Heart left ventricle (tissue), 16 donors: ENCODE results near the gene SRPX. TPM values are rescaled to one million over a fixed set of nuclear protein-coding genes. Genes with fewer than 3 reads are reported as not detected.

ENCODE experiments used
- ATAC-seq, 4 donors: fragments of 200-7000 bp; cut with Tn5 transposase; one replicate each; pipeline ENCODE4 v1.9.1; 2020 to 2022; ENCODE audit warnings: moderate library complexity in 4 of 4, mild to moderate bottlenecking in 3 of 4, moderate number of reproducible peaks in 1 of 4
- DNase-seq, 5 donors: peaks; one replicate each; pipeline ENCODE4 v3.0.0-alpha.2; 2020
- H3K27ac ChIP-seq, 12 donors: fragments of 200-600 bp; sonication (generic) in 4 of 12; one replicate each; pipeline versions ENCODE4 v1.5.0 to v1.8.0; 2016 to 2022; ENCODE audit warnings: mild to moderate bottlenecking in 2 of 12
- H3K27me3 ChIP-seq, 9 donors: fragments of 200-600 bp; sonication (generic) in 2 of 9; one replicate each; pipeline versions ENCODE4 v1.5.1 to v1.8.0; 2016 to 2022; ENCODE audit warnings: mild to moderate bottlenecking in 3 of 9
- H3K36me3 ChIP-seq, 9 donors: fragments of 200-600 bp; sonication (generic) in 2 of 9; one replicate each; pipeline versions ENCODE4 v1.5.0 to v1.8.0; 2018 to 2022; ENCODE audit warnings: mild to moderate bottlenecking in 2 of 9
- H3K4me1 ChIP-seq, 12 donors: fragments of 200-600 bp; sonication (generic) in 4 of 12; one replicate each; pipeline versions ENCODE4 v1.5.0 to v1.8.0; 2016 to 2022; ENCODE audit warnings: mild to moderate bottlenecking in 3 of 12
- H3K4me3 ChIP-seq, 12 donors: fragments of 200-600 bp; sonication (generic) in 4 of 12; one replicate each; pipeline versions ENCODE4 v1.5.0 to v1.8.0; 2017 to 2022; ENCODE audit warnings: mild to moderate bottlenecking in 9 of 12, moderate library complexity in 4 of 12
- H3K9me3 ChIP-seq, 12 donors: fragments of 200-600 bp; sonication (generic) in 4 of 12; one replicate each; pipeline versions ENCODE4 v1.5.0 to v1.8.0; 2016 to 2022; ENCODE audit warnings: mild to moderate bottlenecking in 1 of 12
- POLR2A ChIP-seq, 2 donors: fragments of 450-650 bp; IDR thresholded peaks; one replicate each; pipeline ENCODE4 v1.6.1; 2017; ENCODE audit warnings: antibody characterized with exemption in 2 of 2, mild to moderate bottlenecking in 2 of 2, moderate library complexity in 2 of 2
- WGBS, 4 donors: extraction: QIAGEN DNeasy Blood & Tissue Kit in 2 of 4; methylation state at CpG; one replicate each; pipeline versions ENCODE4 v1.1.5 to v1.1.7; 2013 to 2018; 5-methylcytosine and 5-hydroxymethylcytosine counted together
- intact Hi-C, 10 donors: fragments of 100-400 bp; cut with DNase I; formaldehyde crosslinking; loops; one replicate each; pipeline versions ENCODE4 v1.11.1 to v1.14.2; 2022
- polyA plus RNA-seq, 2 donors: library from polyadenylated mRNA; stranded (reverse); fragments of 200-250 nt; gene quantifications; one replicate each; pipeline ENCODE4 v1.2.3, GENCODE V29; 2013
- total RNA-seq, 9 donors: library from RNA; depleted of rRNA in 2 of 9; stranded (reverse); fragments of >200 nt in 2 of 9; fragmentation: NEBNext Ultra II Directional in 3 of 9; extraction: Animal tissue kit (Norgen Biotek cat#: 25700) in 3 of 9; gene quantifications; one replicate each; pipeline versions ENCODE4 v1.1.0 to v1.2.4, GENCODE V29; 2016 to 2023
- TF ChIP-seq, protein P1 (sequence below), 12 donors: fragments of 200-600 bp; sonication (generic) in 4 of 12; IDR thresholded peaks; one replicate each; pipeline versions ENCODE4 v1.5.0 to v1.8.0; 2018 to 2022; ENCODE audit warnings: antibody characterized with exemption in 12 of 12, mild to moderate bottlenecking in 5 of 12
- donor health status: ischemic (EF 13 %, LVEDD 7.1; RV severe dilation, severe dysfunction).
- donor health status: healthy with polysubstance abuse.
- donor health status: DM: no; HTN: yes; CAD: no.
- donor health status: DM: no; HTN: no; CAD: no.
- donor health status: ischemic (EF 25% LVEDD 6.9; RV normal size, moderate dysfunction).
- donor health status: ischemic (EF 25% LVEDD 5.7; RV mildly dilated, moderate dysfunction).
- donor health status: healthy.
- donor health status: DM: yes; HTN: yes; CAD: no.
- donor health status: ischemic (EF 35%, LVEDD 5.7; RV mildly dilated, moderate dysfunction).
- donor health status: nonischemic (EF 11% LVEDD 7.7; RV severe dilation, severe dysfunction).
- donor health status: DM: yes; HTN: yes; CAD: no.
- donor health status: PGD.
- donor health status: ischemic (EF 29% LVEDD 5.4; RV normal size, mild dysfunction).
- donor health status: nonischemic (EF 23%, LVEDD 6.1; RV moderate dilation, normal function).

The SRPX gene
- total and polyA plus RNA-seq, 11 donors, result 38.2 to 137 (median 53.8) TPM

- H3K4me1 ChIP-seq, result peaks cover 0 to 16% (median 0%) of the 10 kb centered on the region in 12 donors
- intact Hi-C loops, result no loop called here
- TF ChIP-seq, protein P1, sequence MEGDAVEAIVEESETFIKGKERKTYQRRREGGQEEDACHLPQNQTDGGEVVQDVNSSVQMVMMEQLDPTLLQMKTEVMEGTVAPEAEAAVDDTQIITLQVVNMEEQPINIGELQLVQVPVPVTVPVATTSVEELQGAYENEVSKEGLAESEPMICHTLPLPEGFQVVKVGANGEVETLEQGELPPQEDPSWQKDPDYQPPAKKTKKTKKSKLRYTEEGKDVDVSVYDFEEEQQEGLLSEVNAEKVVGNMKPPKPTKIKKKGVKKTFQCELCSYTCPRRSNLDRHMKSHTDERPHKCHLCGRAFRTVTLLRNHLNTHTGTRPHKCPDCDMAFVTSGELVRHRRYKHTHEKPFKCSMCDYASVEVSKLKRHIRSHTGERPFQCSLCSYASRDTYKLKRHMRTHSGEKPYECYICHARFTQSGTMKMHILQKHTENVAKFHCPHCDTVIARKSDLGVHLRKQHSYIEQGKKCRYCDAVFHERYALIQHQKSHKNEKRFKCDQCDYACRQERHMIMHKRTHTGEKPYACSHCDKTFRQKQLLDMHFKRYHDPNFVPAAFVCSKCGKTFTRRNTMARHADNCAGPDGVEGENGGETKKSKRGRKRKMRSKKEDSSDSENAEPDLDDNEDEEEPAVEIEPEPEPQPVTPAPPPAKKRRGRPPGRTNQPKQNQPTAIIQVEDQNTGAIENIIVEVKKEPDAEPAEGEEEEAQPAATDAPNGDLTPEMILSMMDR (IDR thresholded peaks at IDR 0.05), result no peak
- no peak for TF ChIP-seq POLR2A (IDR thresholded peaks at IDR 0.05)
Observed at GRCh38 chrX:38206542-38206941, 14.1 kb downstream of the SRPX start.

GRCh38 chrX:38206036-38206435 is 14.6 kb downstream of the SRPX start:
- no peak for TF ChIP-seq POLR2A (IDR thresholded peaks at IDR 0.05)
- TF ChIP-seq, protein P1 (IDR thresholded peaks at IDR 0.05), result no peak
- ATAC-seq (peak in 3 of 4 donors; percentile 20 to 39 (median 33)), DNase-seq (peak in 1 of 5 donors; percentile 32)
- H3K4me3 ChIP-seq, result no peak overlapping the region
- H3K27ac ChIP-seq, result no peak overlapping the region
- intact Hi-C loops, result no loop called here
- peaks cover 0 to 7% (median 0%) of the 10 kb centered on the region in 12 donors for H3K9me3 ChIP-seq
- peaks cover 0 to 14% (median 0%) of the 10 kb centered on the region in 9 donors for H3K27me3 ChIP-seq
- no peaks in the 10 kb centered on the region for H3K36me3 ChIP-seq
- WGBS, 4 donors, result 56 to 67% (median 62%) methylated on average over 5 of the region's 5 CpGs
- H3K4me1 ChIP-seq, result peaks cover 0 to 12% (median 0%) of the 10 kb centered on the region in 12 donors

More at GRCh38 chrX:38206542-38206941, 14.1 kb downstream of the SRPX start:
- WGBS, 4 donors, result 57 to 87% (median 73%) methylated on average over 3 of the region's 3 CpGs
- H3K27ac ChIP-seq, result no peak overlapping the region
- H3K27me3 ChIP-seq, result peaks cover 0 to 14% (median 0%) of the 10 kb centered on the region in 9 donors
- H3K9me3 ChIP-seq, result peaks cover 0 to 7% (median 0%) of the 10 kb centered on the region in 12 donors
- DNase-seq (no peak), ATAC-seq (no peak)
- no peak overlapping the region for H3K4me3 ChIP-seq
- H3K36me3 ChIP-seq, result no peaks in the 10 kb centered on the region

- H3K9me3 ChIP-seq, result peaks cover 0 to 7% (median 0%) of the 10 kb centered on the region in 12 donors
- WGBS, 4 donors, result 66 to 92% (median 78%) methylated on average over 3 of the region's 3 CpGs
- no peak for DNase-seq
- no peak for ATAC-seq
- no peaks in the 10 kb centered on the region for H3K36me3 ChIP-seq
- peaks cover 0 to 5% (median 0%) of the 10 kb centered on the region in 12 donors for H3K4me1 ChIP-seq
- peaks cover 0 to 14% (median 0%) of the 10 kb centered on the region in 9 donors for H3K27me3 ChIP-seq
- H3K4me3 ChIP-seq, result no peak overlapping the region
- no peak for TF ChIP-seq POLR2A (IDR thresholded peaks at IDR 0.05)
- TF ChIP-seq, protein P1 (IDR thresholded peaks at IDR 0.05), result no peak
- H3K27ac ChIP-seq, result no peak overlapping the region
- intact Hi-C loops, result no loop called here
Observed at GRCh38 chrX:38205039-38205438, 15.6 kb downstream of the SRPX start.

- TF ChIP-seq, protein P1 (IDR thresholded peaks at IDR 0.05), result peak; percentile 19 to 50 (median 28)
- TF ChIP-seq POLR2A (IDR thresholded peaks at IDR 0.05), result no peak
- ATAC-seq, result peak in 2 of 4 donors; percentile 61 to 68
- Histone ChIP-seq H3K4me3 (no peak overlapping the region), H3K4me1 (peaks cover 0 to 5% (median 0%) of the 10 kb centered on the region in 12 donors), H3K9me3 (no peaks in the 10 kb centered on the region), H3K27ac (no peak overlapping the region), H3K27me3 (peaks cover 0 to 6% (median 0%) of the 10 kb centered on the region in 9 donors), H3K36me3 (no peaks in the 10 kb centered on the region)
- intact Hi-C loops, result loop anchor here in 6 of 10 donors (5.0 to 10.0 kb wide), 2 partner anchors 90 to 93 kb away; no protein-coding TSS in a partner anchor
- 32 to 40% (median 37%) methylated on average over 5 of the region's 5 CpGs for WGBS, 4 donors
- peak in 1 of 5 donors; percentile 38 for DNase-seq
Observed at GRCh38 chrX:38192007-38192810, 28.5 kb downstream of the SRPX start.
